Measurements from ENCODE around the gene HMCN2. TPM values are rescaled to one million over a fixed set of nuclear protein-coding genes. Genes with fewer than 3 reads are reported as not detected.

The HMCN2 gene
- total and polyA plus RNA-seq, 2 experiments from 2014 or later: 0.27 to 0.36 TPM

DNA sequence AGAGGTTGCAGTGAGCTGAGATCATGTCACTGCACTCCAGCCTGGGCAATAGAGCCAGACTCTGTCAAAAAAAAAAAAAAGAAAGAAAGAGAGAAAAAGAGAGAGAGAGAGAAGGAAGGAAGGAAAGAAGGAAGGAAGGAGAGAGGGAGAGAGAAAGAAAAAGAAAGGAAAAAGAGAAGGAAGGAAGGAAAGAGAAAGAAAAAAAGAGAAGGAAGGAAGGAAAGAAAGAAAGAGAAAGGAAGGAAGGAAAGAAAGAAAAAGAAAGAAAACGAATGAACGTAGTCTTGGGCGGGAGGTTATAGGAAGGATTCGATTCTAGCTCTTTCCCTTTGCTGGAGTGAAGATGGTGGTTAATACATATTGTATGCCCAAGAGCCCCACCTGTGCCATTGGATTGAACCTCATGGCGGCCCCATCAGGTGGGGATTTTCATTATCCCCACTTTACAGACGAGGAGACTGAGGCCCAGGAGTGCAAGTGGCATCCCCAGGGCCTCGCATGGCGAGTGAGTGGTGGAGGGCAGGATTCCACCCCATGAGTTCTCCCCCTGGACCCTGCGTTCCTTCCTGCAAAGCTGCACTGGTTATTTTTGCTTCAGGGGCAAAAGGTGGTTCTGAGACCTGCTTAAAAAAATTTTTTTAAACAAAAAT lies 98.3 kb downstream of the HMCN2 start:
- no peaks in the 10 kb centered on the region for H3K36me3 ChIP-seq
- no peak for DNase-seq (ENCODE audit: low read depth in 1 of 2, low spot score in 1 of 2)
- no peaks in the 10 kb centered on the region for H3K4me1 ChIP-seq (ENCODE audit: low read depth)
- no peaks in the 10 kb centered on the region for H3K9me3 ChIP-seq (ENCODE audit: low read depth)
- no peak overlapping the region for H3K27ac ChIP-seq
- H3K27me3 ChIP-seq: no peaks in the 10 kb centered on the region
- no peak for TF ChIP-seq CTCF (IDR thresholded peaks at IDR 0.05; ENCODE audit: low read depth, low read length)
- H3K4me3 ChIP-seq: no peak overlapping the region

GRCh38 chr9:130364619-130365322 lies 99.2 kb downstream of the HMCN2 start:
- no peak for TF ChIP-seq CTCF (IDR thresholded peaks at IDR 0.05; ENCODE audit: low read depth, low read length)
- no peak overlapping the region for H3K4me3 ChIP-seq
- H3K36me3 ChIP-seq: no peaks in the 10 kb centered on the region
- H3K27me3 ChIP-seq: no peaks in the 10 kb centered on the region
- no peak for DNase-seq (ENCODE audit: low read depth in 1 of 2, low spot score in 1 of 2)
- no peaks in the 10 kb centered on the region for H3K9me3 ChIP-seq (ENCODE audit: low read depth)
- H3K27ac ChIP-seq: no peak overlapping the region
- H3K4me1 ChIP-seq (ENCODE audit: low read depth): no peaks in the 10 kb centered on the region

DNA sequence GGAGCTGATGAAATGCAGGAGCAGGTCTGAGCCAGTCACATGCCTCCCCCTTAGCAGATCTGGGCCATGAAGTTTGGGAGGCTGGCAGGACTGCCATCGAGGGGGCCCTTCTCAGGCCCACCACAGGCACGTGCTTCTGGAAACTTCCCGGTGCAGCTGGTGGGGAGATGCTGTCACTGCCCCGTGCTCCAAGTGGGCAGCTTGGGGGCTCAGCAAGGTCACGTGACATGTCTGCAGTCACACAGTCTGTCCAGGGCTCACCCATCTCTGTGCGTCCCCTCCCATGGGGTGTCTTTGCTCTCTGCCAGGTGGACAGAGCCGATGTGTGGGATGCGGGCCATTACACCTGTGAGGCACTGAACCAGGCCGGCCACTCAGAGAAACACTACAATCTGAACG lies 99.8 kb downstream of the HMCN2 start:
- H3K9me3 ChIP-seq (ENCODE audit: low read depth): no peaks in the 10 kb centered on the region
- no peaks in the 10 kb centered on the region for H3K4me1 ChIP-seq (ENCODE audit: low read depth)
- H3K27ac ChIP-seq: no peak overlapping the region
- H3K27me3 ChIP-seq: no peaks in the 10 kb centered on the region
- DNase-seq (ENCODE audit: low read depth in 1 of 2, low spot score in 1 of 2): no peak
- H3K36me3 ChIP-seq: no peaks in the 10 kb centered on the region
- no peak overlapping the region for H3K4me3 ChIP-seq
- TF ChIP-seq CTCF (IDR thresholded peaks at IDR 0.05; ENCODE audit: low read depth, low read length): no peak

DNA sequence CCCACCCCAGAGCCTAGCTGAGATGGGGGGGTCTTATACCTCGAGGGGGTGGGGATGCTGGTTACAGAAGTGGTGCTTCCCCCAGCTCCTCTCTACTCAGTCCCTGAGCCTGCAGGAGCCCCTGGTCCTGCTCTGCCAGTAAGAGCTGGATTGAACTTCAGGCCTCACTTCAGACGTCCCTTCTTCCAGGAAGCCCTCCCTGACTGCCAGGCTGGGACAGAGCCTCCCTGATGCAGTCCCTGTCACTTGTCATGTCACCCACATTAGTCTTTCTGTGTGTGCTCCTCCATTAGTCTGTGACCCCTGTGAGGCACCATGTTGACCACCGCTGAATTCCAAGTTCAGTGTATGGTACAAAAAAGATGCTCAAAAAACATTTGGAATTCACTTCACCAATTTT lies 100.5 kb downstream of the HMCN2 start:
- no peaks in the 10 kb centered on the region for H3K36me3 ChIP-seq
- no peaks in the 10 kb centered on the region for H3K4me1 ChIP-seq (ENCODE audit: low read depth)
- DNase-seq (ENCODE audit: low read depth in 1 of 2, low spot score in 1 of 2): no peak
- H3K27me3 ChIP-seq: no peaks in the 10 kb centered on the region
- H3K4me3 ChIP-seq: no peak overlapping the region
- TF ChIP-seq CTCF (IDR thresholded peaks at IDR 0.05; ENCODE audit: low read depth, low read length): no peak
- H3K27ac ChIP-seq: no peak overlapping the region
- no peaks in the 10 kb centered on the region for H3K9me3 ChIP-seq (ENCODE audit: low read depth)

- Histone ChIP-seq H3K4me3 (no peak overlapping the region), H3K27ac (no peak overlapping the region), H3K9me3 (ENCODE audit: low read depth) (no peaks in the 10 kb centered on the region), H3K4me1 (ENCODE audit: low read depth) (no peaks in the 10 kb centered on the region), H3K27me3 (no peaks in the 10 kb centered on the region), H3K36me3 (no peaks in the 10 kb centered on the region)
- no peak for TF ChIP-seq CTCF (IDR thresholded peaks at IDR 0.05; ENCODE audit: low read depth, low read length)
- DNase-seq (ENCODE audit: low read depth in 1 of 2, low spot score in 1 of 2): no peak
Measured at GRCh38 chr9:130366888-130367550, 101.5 kb downstream of the HMCN2 start.
